ENCODE measurements around the gene ACTRT2. TPM values are rescaled to one million over a fixed set of nuclear protein-coding genes. Genes with fewer than 3 reads are reported as not detected.
A peak's percentile ranks its signal among the peaks of the same experiment; 100 is the strongest.

Gene ACTRT2
- total RNA-seq, 2 experiments from 2014 or later, result not detected

GRCh38 chr1:3021801-3022401 lies 634 bp downstream of the ACTRT2 start:
- POLR2A ChIA-PET, result no interaction called here

GRCh38 chr1:3022511-3022973 lies 1.3 kb downstream of the ACTRT2 start:
- Mint-ChIP-seq H3K9me3 (no peaks in the 10 kb centered on the region), H3K4me1 (no peaks in the 10 kb centered on the region), H3K27me3 (no peaks in the 10 kb centered on the region), H3K36me3 (ENCODE audit: low read depth) (no peaks in the 10 kb centered on the region), H3K27ac (no peak overlapping the region), H3K4me3 (no peak overlapping the region)
- POLR2A ChIA-PET, result no interaction called here
- CTCF ChIA-PET, result no interaction called here
- DNase-seq, result no peak

More at GRCh38 chr1:3021801-3022401, 634 bp downstream of the ACTRT2 start:
- no peak overlapping the region for H3K27ac Mint-ChIP-seq
- no peaks in the 10 kb centered on the region for H3K36me3 Mint-ChIP-seq (ENCODE audit: low read depth)
- H3K4me3 Mint-ChIP-seq, result no peak overlapping the region
- CTCF ChIA-PET, result no interaction called here
- no peak for DNase-seq
- H3K9me3 Mint-ChIP-seq, result no peaks in the 10 kb centered on the region
- no peaks in the 10 kb centered on the region for H3K4me1 Mint-ChIP-seq
- H3K27me3 Mint-ChIP-seq, result no peaks in the 10 kb centered on the region

GRCh38 chr1:3022976-3023375 lies 1.7 kb downstream of the ACTRT2 start:
- no peak overlapping the region for H3K27ac Mint-ChIP-seq
- no peak for DNase-seq
- ChIA-PET CTCF (no interaction called here), POLR2A (no interaction called here)
- H3K9me3 Mint-ChIP-seq, result no peaks in the 10 kb centered on the region
- H3K4me1 Mint-ChIP-seq, result no peaks in the 10 kb centered on the region
- H3K36me3 Mint-ChIP-seq (ENCODE audit: low read depth), result no peaks in the 10 kb centered on the region
- no peaks in the 10 kb centered on the region for H3K27me3 Mint-ChIP-seq
- no peak overlapping the region for H3K4me3 Mint-ChIP-seq

GRCh38 chr1:3024019-3024418 lies 2.8 kb downstream of the ACTRT2 start:
- ChIA-PET POLR2A (no interaction called here), CTCF (no interaction called here)
- no peak overlapping the region for H3K4me3 Mint-ChIP-seq
- no peaks in the 10 kb centered on the region for H3K27me3 Mint-ChIP-seq
- H3K27ac Mint-ChIP-seq, result no peak overlapping the region
- no peaks in the 10 kb centered on the region for H3K9me3 Mint-ChIP-seq
- DNase-seq, result no peak
- no peaks in the 10 kb centered on the region for H3K36me3 Mint-ChIP-seq (ENCODE audit: low read depth)
- no peaks in the 10 kb centered on the region for H3K4me1 Mint-ChIP-seq

GRCh38 chr1:3024588-3024987 lies 3.3 kb downstream of the ACTRT2 start:
- H3K36me3 Mint-ChIP-seq (ENCODE audit: low read depth), result no peaks in the 10 kb centered on the region
- no peaks in the 10 kb centered on the region for H3K9me3 Mint-ChIP-seq
- no peaks in the 10 kb centered on the region for H3K4me1 Mint-ChIP-seq
- DNase-seq, result no peak
- no peak overlapping the region for H3K4me3 Mint-ChIP-seq
- ChIA-PET CTCF (no interaction called here), POLR2A (no interaction called here)
- no peaks in the 10 kb centered on the region for H3K27me3 Mint-ChIP-seq
- no peak overlapping the region for H3K27ac Mint-ChIP-seq

GRCh38 chr1:3026124-3026523 lies 4.9 kb downstream of the ACTRT2 start:
- ChIA-PET POLR2A (no interaction called here), CTCF (no interaction called here)
- Mint-ChIP-seq H3K4me1 (no peaks in the 10 kb centered on the region), H3K27me3 (no peaks in the 10 kb centered on the region), H3K4me3 (no peak overlapping the region), H3K36me3 (ENCODE audit: low read depth) (no peaks in the 10 kb centered on the region), H3K9me3 (no peaks in the 10 kb centered on the region), H3K27ac (no peak overlapping the region)
- no peak for DNase-seq

GRCh38 chr1:3026581-3027391 lies 5.5 kb downstream of the ACTRT2 start:
- POLR2A ChIA-PET, result no interaction called here
- Mint-ChIP-seq H3K36me3 (ENCODE audit: low read depth) (no peaks in the 10 kb centered on the region), H3K9me3 (no peaks in the 10 kb centered on the region), H3K27me3 (no peaks in the 10 kb centered on the region), H3K4me3 (no peak overlapping the region), H3K4me1 (no peaks in the 10 kb centered on the region), H3K27ac (no peak overlapping the region)
- DNase-seq, result no peak
- CTCF ChIA-PET, result no interaction called here

- Mint-ChIP-seq H3K4me1 (peaks cover 7% of the 10 kb centered on the region), H3K27ac (no peak overlapping the region), H3K9me3 (no peaks in the 10 kb centered on the region), H3K27me3 (no peaks in the 10 kb centered on the region), H3K36me3 (ENCODE audit: low read depth) (no peaks in the 10 kb centered on the region), H3K4me3 (no peak overlapping the region)
- DNase-seq, result no peak
- CTCF ChIA-PET, result no interaction called here
- POLR2A ChIA-PET, result no interaction called here
Observed at GRCh38 chr1:3027611-3028371, 6.5 kb downstream of the ACTRT2 start.

GRCh38 chr1:3028531-3029282 lies 7.4 kb downstream of the ACTRT2 start:
- CTCF ChIA-PET, result no interaction called here
- no peaks in the 10 kb centered on the region for H3K9me3 Mint-ChIP-seq

GRCh38 chr1:3029481-3029961 lies 8.3 kb downstream of the ACTRT2 start:
- no peaks in the 10 kb centered on the region for H3K36me3 Mint-ChIP-seq (ENCODE audit: low read depth)
- no peak overlapping the region for H3K4me3 Mint-ChIP-seq
- H3K4me1 Mint-ChIP-seq, result peaks cover 24% of the 10 kb centered on the region
- no peak for DNase-seq
- H3K27me3 Mint-ChIP-seq, result no peaks in the 10 kb centered on the region
- H3K9me3 Mint-ChIP-seq, result no peaks in the 10 kb centered on the region
- no peak overlapping the region for H3K27ac Mint-ChIP-seq
- ChIA-PET CTCF (no interaction called here), POLR2A (no interaction called here)

More at GRCh38 chr1:3028531-3029282, 7.4 kb downstream of the ACTRT2 start:
- Mint-ChIP-seq H3K36me3 (ENCODE audit: low read depth) (no peaks in the 10 kb centered on the region), H3K4me1 (peaks cover 16% of the 10 kb centered on the region), H3K27me3 (no peaks in the 10 kb centered on the region), H3K27ac (no peak overlapping the region), H3K4me3 (no peak overlapping the region)
- DNase-seq, result no peak
- POLR2A ChIA-PET, result no interaction called here

GRCh38 chr1:3029991-3030662 lies 8.9 kb downstream of the ACTRT2 start:
- Mint-ChIP-seq H3K36me3 (ENCODE audit: low read depth) (no peaks in the 10 kb centered on the region), H3K9me3 (no peaks in the 10 kb centered on the region), H3K4me3 (no peak overlapping the region), H3K27me3 (no peaks in the 10 kb centered on the region), H3K27ac (no peak overlapping the region), H3K4me1 (peaks cover 26% of the 10 kb centered on the region)
- no peak for DNase-seq
- ChIA-PET POLR2A (no interaction called here), CTCF (no interaction called here)

GRCh38 chr1:3030663-3031381 lies 9.6 kb downstream of the ACTRT2 start:
- no peaks in the 10 kb centered on the region for H3K27me3 Mint-ChIP-seq
- peaks cover 28% of the 10 kb centered on the region for H3K4me1 Mint-ChIP-seq
- ChIA-PET POLR2A (no interaction called here), CTCF (no interaction called here)
- peak overlapping the region; percentile 36 for H3K27ac Mint-ChIP-seq
- H3K36me3 Mint-ChIP-seq (ENCODE audit: low read depth), result no peaks in the 10 kb centered on the region
- H3K9me3 Mint-ChIP-seq, result no peaks in the 10 kb centered on the region
- no peak for DNase-seq
- H3K4me3 Mint-ChIP-seq, result no peak overlapping the region

Data from activated CD4-positive, alpha-beta T cell treated with anti-CD3 and anti-CD28 coated beads, Interleukin-2, amount 10 ng/mL, durations not matched to agents 7 days and 5 days (primary cell).